DMS 273 treated with DMSO at 0.1 percent for 48 hours (cell line): ENCODE measurements around the gene WFIKKN2.
"Not testable (repeated sequence)": the region's sequence is repeated elsewhere in the genome, so short reads cannot be mapped to it uniquely, and the experiment has no call there.

ENCODE experiments used
- DNase-seq: peaks from one replicate; lab custom pipeline; 2025; lab: John Stamatoyannopoulos, UW

WFIKKN2 gene

GRCh38 chr17:50835301-50836234, at the start of gene WFIKKN2:
Gene WFIKKN2 (plus strand): TSS chr17:50835586. CDS start chr17:50835938, 352 bp downstream.
- no peak for DNase-seq

GRCh38 chr17:50785946-50786570, 49.3 kb upstream of the WFIKKN2 start:
- DNase-seq, result no peak

DNA sequence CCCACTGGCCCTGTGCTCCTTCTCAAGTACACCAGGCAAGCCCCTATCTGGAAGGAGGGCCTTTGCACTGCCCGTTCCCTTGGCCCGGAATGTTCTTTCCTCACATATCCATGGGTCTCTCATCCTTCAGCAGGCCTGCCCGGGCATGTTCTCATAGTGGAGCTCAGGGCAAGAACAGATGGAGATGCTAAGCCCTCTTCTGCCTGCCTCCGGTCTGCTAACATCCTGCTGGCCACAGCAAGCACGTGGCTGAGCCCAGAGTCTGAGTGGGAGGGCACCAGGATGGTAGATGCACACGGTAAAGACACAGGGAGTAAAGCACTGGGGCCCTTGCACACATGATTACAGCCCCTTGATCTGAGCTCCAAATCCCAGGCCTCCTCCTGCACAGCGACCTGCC, 48.3 kb upstream of the WFIKKN2 start:
- peak; percentile 75 for DNase-seq

GRCh38 chr17:50790618-50791017, 44.8 kb upstream of the WFIKKN2 start:
- DNase-seq, result no peak

DNA sequence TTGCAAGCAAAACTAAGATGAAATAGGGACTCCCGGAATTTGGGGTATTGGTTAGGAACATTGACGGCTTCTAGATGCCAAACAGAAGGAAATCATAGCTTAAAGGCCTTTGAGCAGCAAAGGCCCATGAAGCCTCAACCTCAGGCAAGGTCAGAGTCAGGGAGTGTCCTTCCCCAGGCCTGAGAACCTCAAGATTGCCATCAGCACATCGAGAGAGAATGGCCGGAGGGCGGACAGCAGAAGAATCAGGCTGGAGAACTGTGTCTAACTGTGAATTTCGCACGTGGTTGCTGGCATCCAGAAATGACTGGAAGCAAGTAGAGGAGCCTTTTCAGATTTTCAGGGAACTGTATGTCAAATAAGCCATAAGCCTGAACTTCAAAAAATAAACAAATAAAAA, 43.3 kb upstream of the WFIKKN2 start:
- no peak for DNase-seq

- no peak for DNase-seq
Measured at GRCh38 chr17:50793007-50793406, 42.4 kb upstream of the WFIKKN2 start.

GRCh38 chr17:50794361-50794760, 41.0 kb upstream of the WFIKKN2 start:
- DNase-seq, result no peak

DNA sequence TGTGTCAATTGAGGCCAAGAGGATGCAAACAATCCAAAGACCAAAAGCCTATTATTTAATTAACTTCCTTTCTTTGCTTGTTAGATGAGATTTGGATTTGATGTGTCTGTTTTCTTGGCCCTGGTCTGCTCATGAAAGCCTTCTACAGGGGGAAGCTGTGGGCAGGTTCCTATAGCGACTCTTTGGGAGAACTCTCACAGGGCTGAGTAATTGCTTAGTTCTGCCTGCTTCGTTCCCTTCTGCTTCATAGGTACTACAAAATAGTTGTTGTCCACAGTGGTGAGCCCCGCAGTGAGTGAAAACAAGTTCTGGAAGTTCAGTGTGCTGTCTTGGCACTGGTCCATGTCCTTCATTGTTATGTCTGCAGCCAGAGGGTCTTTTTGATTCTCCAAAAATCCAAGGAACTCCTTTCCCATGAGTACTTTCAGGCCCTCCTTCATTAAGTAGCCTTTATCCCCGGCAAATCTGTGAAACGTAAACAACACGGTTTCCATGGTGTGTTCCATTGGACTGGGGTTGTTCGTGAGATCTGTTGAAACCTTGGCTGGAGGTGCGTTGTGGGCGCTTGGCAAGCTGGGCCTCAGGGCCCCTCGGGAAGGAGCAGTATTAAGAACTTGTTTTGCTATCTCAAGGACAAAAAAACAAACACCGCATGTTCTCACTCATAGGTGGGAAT, 38.1 kb upstream of the WFIKKN2 start:
- no peak for DNase-seq

DNA sequence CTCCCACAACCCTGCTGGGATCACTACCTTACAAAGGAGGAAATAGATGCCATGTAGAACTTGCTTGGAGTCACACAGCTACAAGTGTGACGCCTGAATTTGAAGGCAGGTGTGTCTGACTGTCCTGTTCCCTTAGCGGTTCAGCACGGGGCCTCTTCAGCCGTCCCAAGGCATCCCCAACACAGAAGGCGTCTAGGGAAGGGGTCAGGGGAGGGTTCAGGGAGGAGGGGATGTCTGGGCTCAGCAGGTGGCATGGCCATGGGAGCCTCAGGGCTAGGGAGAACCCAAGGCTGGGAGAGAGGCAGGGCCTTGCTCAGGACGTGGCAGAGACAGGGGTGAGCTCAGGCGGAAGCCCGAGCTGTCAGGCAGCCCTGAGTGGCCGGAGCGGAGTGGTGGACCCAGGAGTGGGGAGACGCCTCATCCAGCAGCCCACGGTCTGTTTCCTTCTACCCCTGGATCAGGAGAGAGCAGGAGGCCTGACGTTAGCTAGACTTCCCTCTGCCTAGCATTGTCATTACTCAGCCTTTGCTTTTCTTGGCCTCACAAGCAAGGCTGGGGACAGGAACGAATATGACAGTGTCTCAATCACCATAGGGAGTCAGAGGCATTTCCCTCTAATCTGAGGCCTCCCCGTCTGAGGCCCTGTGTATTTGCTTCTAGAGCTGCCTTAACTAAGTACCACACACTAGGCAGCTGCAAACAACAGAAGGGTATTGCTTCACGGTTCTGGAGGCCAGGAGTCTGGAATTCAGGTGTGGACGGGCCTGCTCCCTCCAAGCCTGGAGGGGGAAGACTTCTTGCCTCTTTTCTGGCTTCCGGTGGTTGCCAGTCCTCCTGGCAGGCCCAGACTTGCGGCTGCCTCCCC, 36.7 kb upstream of the WFIKKN2 start:
- no peak for DNase-seq

DNA sequence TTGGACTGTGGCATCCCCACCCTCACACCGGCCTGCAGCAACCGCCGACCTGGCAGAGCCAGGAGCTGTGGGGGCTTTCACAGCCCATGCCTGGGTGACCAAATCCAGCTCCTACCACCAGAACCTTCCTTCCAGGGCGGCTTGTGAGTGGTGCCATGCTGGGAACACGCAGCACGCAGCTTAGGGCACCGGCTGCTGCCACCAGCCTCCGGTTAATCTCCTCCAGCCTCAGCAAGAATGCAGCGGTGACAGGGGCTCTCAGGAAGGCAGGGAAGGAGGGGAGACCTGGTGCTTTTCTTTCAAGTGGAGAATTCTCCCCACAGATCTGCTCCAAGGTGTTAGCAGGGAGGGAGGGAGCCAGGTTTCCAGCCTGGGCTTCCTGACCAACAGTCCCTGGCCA, 35.8 kb upstream of the WFIKKN2 start:
- DNase-seq, result no peak

- no peak for DNase-seq
Measured at GRCh38 chr17:50800196-50800700, 35.1 kb upstream of the WFIKKN2 start.

DNA sequence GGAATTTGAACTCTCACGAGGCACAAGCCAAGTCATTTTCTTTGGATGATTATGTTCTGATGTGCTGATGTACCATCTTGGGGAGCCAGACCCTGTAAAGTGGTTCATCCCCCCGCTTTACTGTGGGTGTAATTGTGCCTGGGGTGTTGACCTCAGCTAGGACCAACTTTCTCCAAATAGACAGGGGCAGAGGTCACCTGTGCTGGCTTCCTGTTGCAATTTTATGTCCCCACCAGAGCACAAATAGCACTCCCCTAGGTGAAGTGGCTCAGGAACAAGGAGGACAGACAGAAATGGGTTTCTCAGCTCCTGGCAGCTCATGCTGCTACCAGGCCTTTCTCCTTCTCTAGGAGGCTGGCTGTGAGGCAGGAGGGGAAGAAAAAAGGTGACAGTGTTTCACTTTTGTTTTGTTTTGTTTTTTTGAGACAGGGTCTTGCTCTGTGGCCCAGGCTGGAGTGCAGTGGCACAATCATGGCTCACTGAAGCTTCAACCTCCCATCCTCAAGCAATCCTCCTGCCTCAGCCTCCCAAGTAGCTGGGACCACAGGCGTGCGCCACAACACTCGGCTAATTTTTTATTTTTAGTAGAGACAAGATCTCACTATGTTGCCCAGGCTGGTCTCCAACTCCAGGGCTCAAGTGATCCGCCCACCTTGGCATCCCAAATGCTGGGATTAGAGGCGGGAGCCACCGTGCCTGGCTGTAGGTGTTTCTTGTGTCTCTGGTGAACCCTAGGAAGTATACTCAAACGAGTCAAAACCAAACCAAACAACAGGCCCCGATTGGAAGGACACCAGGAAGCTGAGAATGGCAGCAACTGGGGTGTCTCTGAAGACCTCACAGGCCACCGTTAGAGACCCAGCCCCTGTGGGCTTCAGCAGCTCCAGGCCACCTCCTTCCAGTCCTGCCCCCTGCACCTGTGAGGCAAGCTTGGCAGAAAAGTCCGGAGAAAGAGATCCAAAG, 32.5 kb upstream of the WFIKKN2 start:
- no peak for DNase-seq

- DNase-seq, result no peak
Measured at GRCh38 chr17:50803676-50804075, 31.7 kb upstream of the WFIKKN2 start.

- DNase-seq, result not testable (repeated sequence)
Measured at GRCh38 chr17:50804749-50805475, 30.5 kb upstream of the WFIKKN2 start.

- no peak for DNase-seq
Measured at GRCh38 chr17:50805486-50805885, 29.9 kb upstream of the WFIKKN2 start.

- no peak for DNase-seq
Measured at GRCh38 chr17:50806141-50806643, 29.2 kb upstream of the WFIKKN2 start.

DNA sequence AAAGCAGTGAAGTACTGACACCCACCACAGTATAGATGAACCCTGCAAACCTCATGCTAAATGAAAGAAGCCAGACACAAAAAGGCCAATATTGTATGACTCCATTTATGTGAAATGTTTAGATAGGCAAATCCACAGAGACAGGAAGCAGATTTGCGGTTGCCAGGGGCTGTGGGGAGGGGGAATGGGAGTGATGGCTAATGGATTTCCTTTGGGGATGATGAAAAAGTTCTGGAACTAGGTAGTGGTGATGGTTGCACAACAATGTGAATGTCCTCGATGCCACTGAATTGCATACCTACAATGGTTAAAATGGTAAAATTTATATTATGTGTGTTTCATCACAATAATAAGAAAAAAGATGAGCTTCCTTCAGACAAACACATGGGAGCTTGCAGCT, 28.4 kb upstream of the WFIKKN2 start:
- no peak for DNase-seq

DNA sequence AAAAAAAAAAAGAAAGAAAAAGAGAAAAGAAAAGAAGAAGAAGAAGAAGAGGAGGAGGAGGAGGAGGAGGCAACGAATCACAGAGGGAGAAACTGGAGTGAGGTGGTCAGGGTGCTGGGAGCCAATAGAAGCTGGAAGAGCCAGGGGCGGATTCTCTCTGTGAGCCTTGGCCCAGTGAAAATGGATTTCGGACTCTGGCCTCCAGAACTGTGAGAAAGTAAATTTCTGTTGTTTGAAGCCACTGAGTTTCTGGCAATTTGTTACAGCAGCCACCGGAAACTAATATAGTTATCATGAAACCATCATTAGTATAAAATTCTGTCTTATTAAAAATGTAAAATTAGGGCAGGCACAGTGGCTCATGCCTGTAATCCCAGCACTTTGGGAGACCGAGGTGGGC, 27.7 kb upstream of the WFIKKN2 start:
- no peak for DNase-seq

DNA sequence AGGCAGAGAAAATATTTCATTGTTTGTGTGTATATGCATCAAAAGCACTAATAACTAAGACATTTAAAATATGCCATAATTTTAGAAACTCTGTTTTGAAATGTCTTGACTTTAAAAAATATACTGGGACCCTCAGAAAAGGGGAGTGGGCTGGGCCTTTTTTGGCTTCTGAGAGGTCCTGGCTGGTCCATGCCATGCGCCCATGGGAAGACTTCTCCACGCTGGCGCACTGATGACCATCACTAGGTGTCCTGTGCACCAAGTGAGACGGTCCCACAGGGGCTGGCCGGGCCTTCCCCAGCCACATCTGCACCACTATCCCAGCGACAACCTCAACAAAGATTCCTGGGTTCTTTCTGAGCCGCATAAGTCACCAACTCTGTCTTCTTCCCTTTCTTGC, 27.0 kb upstream of the WFIKKN2 start:
- no peak for DNase-seq

GRCh38 chr17:50808888-50809287, 26.5 kb upstream of the WFIKKN2 start:
- no peak for DNase-seq
